NB4 (cell line): ENCODE results near the gene RCVRN.

Experiments used
- DNase-seq: peaks from one replicate; pipeline ENCODE4 v3.0.0; 2010; ENCODE audit warnings: low read depth
- H3K4me3 ChIP-seq: one replicate; pipeline ENCODE4 v1.5.1; 2011; ENCODE audit warnings: mild to moderate bottlenecking, low read depth, low read length, moderate library complexity
- MYC ChIP-seq: IDR thresholded peaks from 2 replicates; pipeline ENCODE4 v1.6.1; 2011; ENCODE audit warnings: low read depth, low read length
- POLR2A ChIP-seq: IDR thresholded peaks from 2 replicates; pipeline ENCODE4 v1.6.1; 2011; ENCODE audit warnings: mild to moderate bottlenecking; ENCODE audit not compliant: insufficient read length; ENCODE audit errors: extremely low read depth
- TF ChIP-seq, protein P1 (sequence below): IDR thresholded peaks from one replicate; pipeline ENCODE4 v1.5.1; 2012; ENCODE audit warnings: low read depth, low read length
- TF ChIP-seq, protein P2 (sequence below): IDR thresholded peaks from 2 replicates; pipeline ENCODE4 v1.6.1; 2011; ENCODE audit warnings: low read depth, low read length

The RCVRN gene

DNA sequence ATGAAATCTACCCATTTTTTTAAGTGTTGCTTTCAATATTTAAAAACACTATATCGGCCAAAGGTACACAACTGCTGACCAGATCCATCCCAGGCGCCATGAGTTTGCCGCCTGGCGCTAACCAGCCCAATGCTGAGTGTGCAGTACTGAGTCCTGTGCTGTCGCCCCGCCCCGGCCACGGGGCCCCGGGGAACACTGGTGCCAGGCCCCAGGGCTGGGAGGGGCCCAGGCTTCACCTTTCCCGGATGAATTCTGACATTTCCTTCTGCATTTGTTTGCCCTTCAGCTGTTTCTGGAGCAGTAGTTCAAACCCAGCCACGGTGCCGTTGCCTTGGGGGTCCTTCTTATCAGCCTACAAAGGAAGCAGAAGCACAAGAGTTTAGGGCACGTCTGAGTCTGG lies 37.8 kb upstream of the RCVRN start:
- no peak overlapping the region for H3K4me3 ChIP-seq
- DNase-seq, result no peak
- TF ChIP-seq, protein P1, sequence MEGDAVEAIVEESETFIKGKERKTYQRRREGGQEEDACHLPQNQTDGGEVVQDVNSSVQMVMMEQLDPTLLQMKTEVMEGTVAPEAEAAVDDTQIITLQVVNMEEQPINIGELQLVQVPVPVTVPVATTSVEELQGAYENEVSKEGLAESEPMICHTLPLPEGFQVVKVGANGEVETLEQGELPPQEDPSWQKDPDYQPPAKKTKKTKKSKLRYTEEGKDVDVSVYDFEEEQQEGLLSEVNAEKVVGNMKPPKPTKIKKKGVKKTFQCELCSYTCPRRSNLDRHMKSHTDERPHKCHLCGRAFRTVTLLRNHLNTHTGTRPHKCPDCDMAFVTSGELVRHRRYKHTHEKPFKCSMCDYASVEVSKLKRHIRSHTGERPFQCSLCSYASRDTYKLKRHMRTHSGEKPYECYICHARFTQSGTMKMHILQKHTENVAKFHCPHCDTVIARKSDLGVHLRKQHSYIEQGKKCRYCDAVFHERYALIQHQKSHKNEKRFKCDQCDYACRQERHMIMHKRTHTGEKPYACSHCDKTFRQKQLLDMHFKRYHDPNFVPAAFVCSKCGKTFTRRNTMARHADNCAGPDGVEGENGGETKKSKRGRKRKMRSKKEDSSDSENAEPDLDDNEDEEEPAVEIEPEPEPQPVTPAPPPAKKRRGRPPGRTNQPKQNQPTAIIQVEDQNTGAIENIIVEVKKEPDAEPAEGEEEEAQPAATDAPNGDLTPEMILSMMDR, result no peak
- no peak for TF ChIP-seq POLR2A
- TF ChIP-seq, protein P2, sequence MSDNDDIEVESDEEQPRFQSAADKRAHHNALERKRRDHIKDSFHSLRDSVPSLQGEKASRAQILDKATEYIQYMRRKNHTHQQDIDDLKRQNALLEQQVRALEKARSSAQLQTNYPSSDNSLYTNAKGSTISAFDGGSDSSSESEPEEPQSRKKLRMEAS, result no peak
- TF ChIP-seq MYC, result no peak

DNA sequence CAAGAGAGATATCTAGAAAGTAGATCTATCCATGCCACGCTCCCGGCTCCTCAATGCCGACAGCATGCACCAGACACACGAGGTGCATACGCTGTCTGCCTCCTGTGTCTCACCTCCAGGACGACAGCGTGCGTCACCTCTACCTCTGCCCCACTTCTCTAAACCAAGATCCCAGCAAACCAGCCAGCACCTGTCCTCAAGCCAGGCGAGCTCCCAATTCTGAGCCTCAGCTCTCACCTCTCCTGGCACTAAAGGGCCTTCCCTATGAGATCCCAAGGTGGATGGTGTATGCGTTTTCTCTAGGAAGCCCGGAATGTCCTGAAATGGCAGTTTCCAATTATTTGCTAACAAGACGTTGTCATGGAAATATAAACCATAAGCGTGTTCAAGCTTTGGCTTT lies 36.2 kb upstream of the RCVRN start:
- no peak overlapping the region for H3K4me3 ChIP-seq
- TF ChIP-seq, protein P1, result no peak
- TF ChIP-seq, protein P2, result no peak
- TF ChIP-seq POLR2A (no peak), MYC (no peak)
- no peak for DNase-seq

DNA sequence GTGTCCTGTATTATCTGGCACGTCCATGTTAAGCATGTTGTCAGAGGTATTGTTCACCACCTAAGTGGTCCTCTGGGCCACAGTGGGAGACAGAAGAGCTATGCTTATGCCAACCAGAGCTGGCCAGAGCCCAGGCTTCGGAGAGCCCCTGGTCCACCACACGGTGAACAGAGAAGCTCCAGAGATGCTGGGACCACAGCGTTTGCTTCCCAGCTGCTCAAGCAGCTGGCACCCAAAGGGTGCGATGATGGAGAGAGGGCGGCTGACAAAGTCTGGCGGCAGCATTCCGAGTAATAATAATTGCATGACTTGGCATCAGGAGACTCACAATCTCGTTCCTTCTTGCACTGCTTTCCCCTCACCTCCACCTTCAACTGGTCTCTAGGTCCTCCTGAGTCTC lies 35.8 kb upstream of the RCVRN start:
- no peak for DNase-seq
- no peak overlapping the region for H3K4me3 ChIP-seq
- TF ChIP-seq MYC (no peak), POLR2A (no peak)
- TF ChIP-seq, protein P1, result no peak
- TF ChIP-seq, protein P2, result no peak

DNA sequence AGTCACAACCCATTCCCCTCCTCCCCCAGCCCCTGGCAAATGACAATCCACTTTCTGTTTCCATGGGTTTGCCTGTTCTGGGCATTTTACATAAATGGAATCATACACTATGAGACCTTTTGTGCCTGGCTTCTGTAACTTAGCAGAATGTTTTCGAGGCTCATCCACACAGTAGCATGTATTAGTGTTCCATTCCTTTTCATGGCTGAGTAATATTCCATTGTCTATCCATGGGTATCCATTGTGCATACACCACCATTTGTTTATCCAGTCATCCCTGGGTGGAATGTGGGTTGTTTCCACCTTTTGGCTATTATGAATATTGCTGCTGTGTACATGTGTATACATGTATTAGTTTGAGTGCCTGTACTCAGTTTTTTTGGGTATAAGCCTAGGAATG lies 33.7 kb upstream of the RCVRN start:
- TF ChIP-seq MYC, result no peak
- TF ChIP-seq POLR2A, result no peak
- TF ChIP-seq, protein P1, result no peak
- TF ChIP-seq, protein P2, result no peak
- H3K4me3 ChIP-seq, result no peak overlapping the region

DNA sequence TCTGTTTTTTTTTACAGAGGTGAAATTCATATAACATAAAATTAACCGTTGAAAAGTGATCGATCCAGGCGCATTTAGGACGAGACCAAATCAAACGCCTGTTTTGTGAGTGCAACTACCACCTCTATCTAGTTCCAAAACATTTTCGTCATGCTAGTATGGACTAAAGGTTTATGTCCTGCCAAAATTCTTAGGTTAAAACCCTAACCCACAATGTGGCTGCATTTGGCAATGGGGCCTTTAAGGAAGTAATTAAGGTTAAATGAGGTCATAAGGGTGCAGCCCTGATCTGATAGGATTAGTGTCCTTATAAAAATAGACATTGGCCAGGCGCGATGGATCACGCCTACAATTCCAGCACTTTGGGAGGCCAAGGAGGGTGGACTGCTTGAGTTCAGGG lies 32.8 kb upstream of the RCVRN start:
- H3K4me3 ChIP-seq, result no peak overlapping the region
- peak; percentile 28 for DNase-seq
- TF ChIP-seq, protein P2, result no peak
- TF ChIP-seq, protein P1, result no peak
- no peak for TF ChIP-seq POLR2A
- no peak for TF ChIP-seq MYC

More for the DNA sequence above, 33.7 kb upstream of the RCVRN start:
- no peak for DNase-seq

DNA sequence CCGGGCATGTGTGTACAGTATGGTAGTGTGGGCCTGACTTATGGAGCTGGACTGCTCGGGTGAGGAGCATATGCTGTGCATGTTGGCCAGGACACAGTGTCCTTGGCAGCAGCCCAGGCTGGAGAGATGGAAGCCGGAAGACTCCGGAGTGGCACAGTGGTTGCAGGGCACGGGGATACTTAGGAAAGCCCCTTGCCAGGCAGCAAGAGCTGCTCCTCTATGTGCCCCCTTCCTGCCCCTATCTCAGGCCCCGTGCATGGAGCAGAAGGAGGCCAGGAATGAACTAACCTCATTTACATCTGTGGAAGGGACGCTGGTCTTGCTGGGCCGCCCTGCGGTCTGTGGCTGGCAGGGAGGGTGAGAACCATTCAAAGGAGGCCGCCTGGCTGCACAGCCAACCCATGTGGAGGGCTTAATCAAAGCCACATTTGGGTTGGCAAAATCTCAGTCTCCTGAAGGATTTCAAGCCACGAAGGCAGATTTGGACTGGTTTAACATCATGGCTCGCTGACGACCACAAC lies 32.2 kb upstream of the RCVRN start:
- no peak overlapping the region for H3K4me3 ChIP-seq
- no peak for DNase-seq
- TF ChIP-seq, protein P2, result no peak
- TF ChIP-seq MYC, result no peak
